ENCODE measurements around the gene ABLIM2. TPM values are rescaled to one million over a fixed set of nuclear protein-coding genes. Genes with fewer than 3 reads are reported as not detected.

ABLIM2 gene
- total and polyA plus RNA-seq, 2 of the 13 experiments (the other 11 are each of a cell fraction or from before 2014, with no cell fraction given): 0.20 to 0.37 TPM

DNA sequence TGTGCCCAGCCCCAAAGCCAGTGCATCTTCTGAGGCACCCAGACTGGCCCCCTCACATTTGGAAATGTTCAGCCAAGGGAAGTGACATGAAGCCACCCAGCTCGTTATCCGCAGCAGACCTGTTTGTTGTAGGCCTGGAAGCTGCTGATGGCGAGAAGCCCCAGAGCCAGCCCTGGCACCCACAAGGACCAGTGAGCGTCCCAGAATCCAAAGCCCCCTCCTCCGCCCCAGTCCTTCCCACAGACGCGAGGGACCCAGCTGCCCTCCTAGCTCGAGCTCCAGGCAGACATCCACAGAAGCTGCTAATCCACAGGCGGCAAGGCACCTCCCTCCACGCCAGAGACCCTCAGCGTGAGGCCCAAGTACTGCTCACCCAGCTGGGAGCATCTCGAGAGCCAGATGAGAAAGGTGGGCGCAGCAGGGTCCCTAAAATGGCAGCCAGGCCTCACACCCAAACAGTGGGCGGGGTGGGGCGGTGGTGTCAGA is 7.4 kb downstream of the ABLIM2 start:
- FAIRE-seq (no peak), ATAC-seq (no peak), DNase-seq (ENCODE audit: low spot score) (no peak)
- no TSS peak for BruUV-seq (replicated peaks)
- no peak overlapping the region for H3K4me2 ChIP-seq (ENCODE audit: low read depth, low read length)
- in situ Hi-C loops (cut with HindIII; ENCODE audit: extremely low pct_ligation_motif_present, low pct_unique_long_range_greater_than_20kb) (no loop called here), intact Hi-C loops (cut with micrococcal nuclease; ENCODE audit: unreplicated experiment) (no loop called here)
- H3K4me1 ChIP-seq (ENCODE audit: insufficient read depth, low read length): no peaks in the 10 kb centered on the region
- 13% methylated on average over 3 of the region's 15 CpGs for WGBS (ENCODE audit: low lambda C conversion rate)
- peaks cover 7 to 67% of the 10 kb centered on the region in 2 experiments; a peak in 4 of 5 replicates for H3K27me3 ChIP-seq (ENCODE audit: control insufficient read depth in 1 of 2, insufficient read depth in 2 of 2, low read length in 2 of 2)
- H3K4me3 ChIP-seq (replicated peaks in 1 of 3; ENCODE audit: insufficient read depth in 1 of 3, low read depth in 2 of 3, low read length in 3 of 3): no peak overlapping the region
- H3K27ac ChIP-seq (ENCODE audit: extremely low read length, insufficient read depth, low read length): no peak overlapping the region
- no peaks in the 10 kb centered on the region for H3K9me3 ChIP-seq (ENCODE audit: low read length)
- TF ChIP-seq ZNF431 (CRISPR knock-in tag; IDR thresholded peaks at IDR 0.05; ENCODE audit: borderline replicate concordance, low read depth) (no peak), ARNTL (CRISPR knock-in tag; IDR thresholded peaks at IDR 0.05) (no peak), JUND (CRISPR knock-in tag; IDR thresholded peaks at IDR 0.05) (no peak)
- TF ChIP-seq, protein P1, sequence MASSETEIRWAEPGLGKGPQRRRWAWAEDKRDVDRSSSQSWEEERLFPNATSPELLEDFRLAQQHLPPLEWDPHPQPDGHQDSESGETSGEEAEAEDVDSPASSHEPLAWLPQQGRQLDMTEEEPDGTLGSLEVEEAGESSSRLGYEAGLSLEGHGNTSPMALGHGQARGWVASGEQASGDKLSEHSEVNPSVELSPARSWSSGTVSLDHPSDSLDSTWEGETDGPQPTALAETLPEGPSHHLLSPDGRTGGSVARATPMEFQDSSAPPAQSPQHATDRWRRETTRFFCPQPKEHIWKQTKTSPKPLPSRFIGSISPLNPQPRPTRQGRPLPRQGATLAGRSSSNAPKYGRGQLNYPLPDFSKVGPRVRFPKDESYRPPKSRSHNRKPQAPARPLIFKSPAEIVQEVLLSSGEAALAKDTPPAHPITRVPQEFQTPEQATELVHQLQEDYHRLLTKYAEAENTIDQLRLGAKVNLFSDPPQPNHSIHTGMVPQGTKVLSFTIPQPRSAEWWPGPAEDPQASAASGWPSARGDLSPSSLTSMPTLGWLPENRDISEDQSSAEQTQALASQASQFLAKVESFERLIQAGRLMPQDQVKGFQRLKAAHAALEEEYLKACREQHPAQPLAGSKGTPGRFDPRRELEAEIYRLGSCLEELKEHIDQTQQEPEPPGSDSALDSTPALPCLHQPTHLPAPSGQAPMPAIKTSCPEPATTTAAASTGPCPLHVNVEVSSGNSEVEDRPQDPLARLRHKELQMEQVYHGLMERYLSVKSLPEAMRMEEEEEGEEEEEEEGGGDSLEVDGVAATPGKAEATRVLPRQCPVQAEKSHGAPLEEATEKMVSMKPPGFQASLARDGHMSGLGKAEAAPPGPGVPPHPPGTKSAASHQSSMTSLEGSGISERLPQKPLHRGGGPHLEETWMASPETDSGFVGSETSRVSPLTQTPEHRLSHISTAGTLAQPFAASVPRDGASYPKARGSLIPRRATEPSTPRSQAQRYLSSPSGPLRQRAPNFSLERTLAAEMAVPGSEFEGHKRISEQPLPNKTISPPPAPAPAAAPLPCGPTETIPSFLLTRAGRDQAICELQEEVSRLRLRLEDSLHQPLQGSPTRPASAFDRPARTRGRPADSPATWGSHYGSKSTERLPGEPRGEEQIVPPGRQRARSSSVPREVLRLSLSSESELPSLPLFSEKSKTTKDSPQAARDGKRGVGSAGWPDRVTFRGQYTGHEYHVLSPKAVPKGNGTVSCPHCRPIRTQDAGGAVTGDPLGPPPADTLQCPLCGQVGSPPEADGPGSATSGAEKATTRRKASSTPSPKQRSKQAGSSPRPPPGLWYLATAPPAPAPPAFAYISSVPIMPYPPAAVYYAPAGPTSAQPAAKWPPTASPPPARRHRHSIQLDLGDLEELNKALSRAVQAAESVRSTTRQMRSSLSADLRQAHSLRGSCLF (CRISPR knock-in tag; IDR thresholded peaks at IDR 0.05; ENCODE audit: borderline replicate concordance): no peak
- TF ChIP-seq, protein P2, sequence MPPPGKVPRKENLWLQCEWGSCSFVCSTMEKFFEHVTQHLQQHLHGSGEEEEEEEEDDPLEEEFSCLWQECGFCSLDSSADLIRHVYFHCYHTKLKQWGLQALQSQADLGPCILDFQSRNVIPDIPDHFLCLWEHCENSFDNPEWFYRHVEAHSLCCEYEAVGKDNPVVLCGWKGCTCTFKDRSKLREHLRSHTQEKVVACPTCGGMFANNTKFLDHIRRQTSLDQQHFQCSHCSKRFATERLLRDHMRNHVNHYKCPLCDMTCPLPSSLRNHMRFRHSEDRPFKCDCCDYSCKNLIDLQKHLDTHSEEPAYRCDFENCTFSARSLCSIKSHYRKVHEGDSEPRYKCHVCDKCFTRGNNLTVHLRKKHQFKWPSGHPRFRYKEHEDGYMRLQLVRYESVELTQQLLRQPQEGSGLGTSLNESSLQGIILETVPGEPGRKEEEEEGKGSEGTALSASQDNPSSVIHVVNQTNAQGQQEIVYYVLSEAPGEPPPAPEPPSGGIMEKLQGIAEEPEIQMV (CRISPR knock-in tag; IDR thresholded peaks at IDR 0.05; ENCODE audit: low read depth): no peak
- TF ChIP-seq, protein P3, sequence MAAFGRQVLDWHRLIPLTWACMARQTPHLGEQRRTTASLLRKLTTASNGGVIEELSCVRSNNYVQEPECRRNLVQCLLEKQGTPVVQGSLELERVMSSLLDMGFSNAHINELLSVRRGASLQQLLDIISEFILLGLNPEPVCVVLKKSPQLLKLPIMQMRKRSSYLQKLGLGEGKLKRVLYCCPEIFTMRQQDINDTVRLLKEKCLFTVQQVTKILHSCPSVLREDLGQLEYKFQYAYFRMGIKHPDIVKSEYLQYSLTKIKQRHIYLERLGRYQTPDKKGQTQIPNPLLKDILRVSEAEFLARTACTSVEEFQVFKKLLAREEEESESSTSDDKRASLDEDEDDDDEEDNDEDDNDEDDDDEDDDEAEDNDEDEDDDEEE (CRISPR knock-in tag; IDR thresholded peaks at IDR 0.05): no peak
- H4K20me1 ChIP-seq (ENCODE audit: insufficient read depth, low read length): no peaks in the 10 kb centered on the region
- no peak overlapping the region for H3K9ac ChIP-seq (ENCODE audit: insufficient read depth, low read depth, low read length)
- ChIA-PET POLR2A (no interaction called here), CTCF (ENCODE audit: low intra/inter-chr PET ratio, low total read pairs) (no interaction called here)
- no peak overlapping the region for H2AFZ ChIP-seq (ENCODE audit: low read length)
- no peaks in the 10 kb centered on the region for H3K36me3 ChIP-seq (replicated peaks in 1 of 2; ENCODE audit: control insufficient read depth in 1 of 2, insufficient read depth in 2 of 2, low read length in 2 of 2)
- H3K79me2 ChIP-seq (ENCODE audit: insufficient read depth, low read length): no peaks in the 10 kb centered on the region

Measured in HepG2 (cell line).